Measurements from ENCODE around the gene CPEB1.
"Not testable (repeated sequence)": the region's sequence is repeated elsewhere in the genome, so short reads cannot be mapped to it uniquely, and the experiment has no call there.

DNA sequence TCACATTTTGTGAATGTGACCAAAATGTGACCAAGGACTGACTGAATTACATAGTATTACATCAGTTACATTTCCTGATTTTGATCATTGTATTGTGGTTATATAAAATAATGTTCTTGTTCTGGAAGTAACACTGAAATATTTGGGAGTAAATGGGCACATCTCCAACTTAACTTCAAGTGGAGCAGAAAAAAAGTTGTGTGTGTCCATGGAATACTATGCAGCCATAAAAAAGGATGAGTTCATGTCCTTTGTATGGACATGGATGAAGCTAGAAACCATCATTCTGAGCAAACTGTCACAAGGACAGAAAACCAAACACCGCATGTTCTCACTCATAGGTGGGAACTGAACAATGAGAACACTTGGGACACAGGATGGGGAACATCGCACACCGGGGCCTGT, 112.7 kb downstream of the CPEB1 start:
- TF ChIP-seq, protein P1, sequence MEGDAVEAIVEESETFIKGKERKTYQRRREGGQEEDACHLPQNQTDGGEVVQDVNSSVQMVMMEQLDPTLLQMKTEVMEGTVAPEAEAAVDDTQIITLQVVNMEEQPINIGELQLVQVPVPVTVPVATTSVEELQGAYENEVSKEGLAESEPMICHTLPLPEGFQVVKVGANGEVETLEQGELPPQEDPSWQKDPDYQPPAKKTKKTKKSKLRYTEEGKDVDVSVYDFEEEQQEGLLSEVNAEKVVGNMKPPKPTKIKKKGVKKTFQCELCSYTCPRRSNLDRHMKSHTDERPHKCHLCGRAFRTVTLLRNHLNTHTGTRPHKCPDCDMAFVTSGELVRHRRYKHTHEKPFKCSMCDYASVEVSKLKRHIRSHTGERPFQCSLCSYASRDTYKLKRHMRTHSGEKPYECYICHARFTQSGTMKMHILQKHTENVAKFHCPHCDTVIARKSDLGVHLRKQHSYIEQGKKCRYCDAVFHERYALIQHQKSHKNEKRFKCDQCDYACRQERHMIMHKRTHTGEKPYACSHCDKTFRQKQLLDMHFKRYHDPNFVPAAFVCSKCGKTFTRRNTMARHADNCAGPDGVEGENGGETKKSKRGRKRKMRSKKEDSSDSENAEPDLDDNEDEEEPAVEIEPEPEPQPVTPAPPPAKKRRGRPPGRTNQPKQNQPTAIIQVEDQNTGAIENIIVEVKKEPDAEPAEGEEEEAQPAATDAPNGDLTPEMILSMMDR (IDR thresholded peaks at IDR 0.05; ENCODE audit: insufficient read depth, low read length, poor library complexity, severe bottlenecking) = not testable (repeated sequence)
- TF ChIP-seq EZH2phosphoT487 (conservative IDR thresholded peaks at IDR 0.05; ENCODE audit: low read length) = not testable (repeated sequence)

Data from SU-DHL-6 (cell line).